GM12878 (cell line): ENCODE data around the gene PIGM.

ENCODE experiments used
- BHLHE40 ChIP-seq, 2 experiments: fragments of 450-650 bp in 1 of 2; IDR thresholded peaks; 2 replicates each; pipeline ENCODE4 v1.6.1; 2011 to 2017; ENCODE audit warnings: low read depth in 2 of 2, borderline replicate concordance in 1 of 2, improper control_type of control experiment in 1 of 2, low read length in 1 of 2, mild to moderate bottlenecking in 1 of 2
- CREB1 ChIP-seq: IDR thresholded peaks from 2 replicates; pipeline ENCODE4 v1.6.1; 2012; ENCODE audit warnings: low read depth, mild to moderate bottlenecking, inconsistent platforms
- EP300 ChIP-seq, 2 experiments: fragments of 150-350 bp in 1 of 2; IDR thresholded peaks; 2 replicates each; pipeline ENCODE4 v1.6.1; 2011 to 2012; ENCODE audit warnings: low read depth in 2 of 2, low read length in 2 of 2, borderline replicate concordance in 1 of 2, improper control_type of control experiment in 1 of 2, inconsistent platforms in 1 of 2; ENCODE audit not compliant: control insufficient read depth in 1 of 2
- MXI1 ChIP-seq: fragments of 150-350 bp; IDR thresholded peaks from 2 replicates; pipeline ENCODE4 v1.6.1; 2011; ENCODE audit warnings: low read depth, mild to moderate bottlenecking, inconsistent platforms, low read length, improper control_type of control experiment
- POLR2A ChIP-seq: IDR thresholded peaks from 2 replicates; pipeline ENCODE4 v1.6.1; 2011; ENCODE audit warnings: low read depth, mild to moderate bottlenecking, low read length
- SIN3A ChIP-seq: IDR thresholded peaks from 2 replicates; pipeline ENCODE4 v1.6.1; 2012; ENCODE audit warnings: low read depth, low read length, improper control_type of control experiment
- TAF1 ChIP-seq: IDR thresholded peaks from 2 replicates; pipeline ENCODE4 v1.6.1; 2011; ENCODE audit warnings: mild to moderate bottlenecking, low read depth, low read length, borderline replicate concordance
- ZNF274 ChIP-seq: IDR thresholded peaks from one replicate; pipeline ENCODE4 v1.8.0; 2011; ENCODE audit not compliant: insufficient read length, insufficient read depth

GRCh38 chr1:159989581-159989980, 42.2 kb downstream of the PIGM start:
- no peak for TF ChIP-seq ZNF274
- no peak for TF ChIP-seq MXI1
- TF ChIP-seq BHLHE40 (IDR thresholded peaks at IDR 0.05; ENCODE audit: borderline replicate concordance in 1 of 2, low read depth in 2 of 2, low read length in 1 of 2), result no peak
- no peak for TF ChIP-seq TAF1
- no peak for TF ChIP-seq CREB1
- no peak for TF ChIP-seq EP300 (IDR thresholded peaks at IDR 0.05; ENCODE audit: borderline replicate concordance in 1 of 2, control insufficient read depth in 1 of 2, low read depth in 2 of 2, low read length in 2 of 2)
- no peak for TF ChIP-seq SIN3A
- no peak for TF ChIP-seq POLR2A
